Stimulated activated naive CD4-positive, alpha-beta T cell treated with Interleukin-2 at 50 U/mL for 16 hours (primary cell): ENCODE data around the gene EIF3C.
"Not testable (repeated sequence)": the region's sequence is repeated elsewhere in the genome, so short reads cannot be mapped to it uniquely, and the experiment has no call there.

ENCODE experiments used
- DNase-seq: peaks from one replicate; lab custom pipeline; 2025; lab: John Stamatoyannopoulos, UW

Gene EIF3C

DNA sequence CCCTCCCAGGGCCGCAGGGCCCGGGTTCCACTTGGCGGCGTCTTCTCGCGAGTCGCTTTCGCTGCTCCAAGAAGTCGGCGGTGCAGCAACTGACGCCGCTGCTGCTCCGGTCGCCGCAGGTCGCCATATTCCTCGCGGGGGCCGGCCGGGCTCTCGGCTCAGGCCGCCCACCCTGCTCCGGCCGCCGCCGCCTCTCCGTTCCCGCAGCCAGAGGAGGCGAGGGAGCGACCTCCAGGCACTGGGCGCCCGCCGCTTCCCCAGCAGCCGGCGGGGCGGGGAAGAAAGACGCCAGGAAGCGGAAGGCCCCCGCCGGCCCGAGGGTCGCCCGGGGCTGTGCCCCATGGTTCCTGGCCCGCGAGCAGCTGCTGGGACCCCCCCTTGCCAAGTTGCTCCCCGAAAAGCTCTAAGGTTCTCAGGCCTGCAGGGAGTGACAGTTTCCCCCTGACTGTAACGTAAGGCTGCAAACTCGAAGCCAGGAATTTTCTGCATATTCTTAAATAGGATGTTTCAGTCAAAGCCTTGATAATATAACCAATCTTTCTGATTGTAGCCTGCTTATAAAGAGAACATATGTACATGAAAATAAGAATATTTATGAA is 39.3 kb downstream of the EIF3C start:
- not testable (repeated sequence) for DNase-seq

DNA sequence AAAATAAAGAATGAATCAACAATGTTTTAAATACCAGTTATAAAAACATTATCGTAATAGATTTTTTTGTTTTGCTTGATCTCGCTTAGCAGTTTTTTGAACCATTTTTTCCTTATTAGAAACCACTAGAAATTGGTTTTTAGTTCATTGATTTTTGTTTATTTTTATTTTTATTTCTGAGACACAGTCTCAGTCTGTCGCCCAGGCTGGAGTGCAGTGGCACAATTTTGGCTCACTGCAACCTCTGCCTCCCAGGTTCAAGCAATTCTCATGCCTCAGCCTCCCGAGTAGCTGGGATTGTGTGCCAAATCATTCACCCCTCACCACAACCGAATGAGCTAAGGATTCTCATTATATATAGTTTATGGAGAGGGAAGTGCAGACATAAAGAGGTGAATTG is 40.2 kb downstream of the EIF3C start, which contains the start of gene NPIPB9:
Gene NPIPB9, plus strand, starts transcription at position 301 of the 400 bp plus-strand sequence.
- not testable (repeated sequence) for DNase-seq

GRCh38 chr16:28781697-28782096 is 70.4 kb downstream of the EIF3C start:
- not testable (repeated sequence) for DNase-seq

GRCh38 chr16:28782357-28782756 is 71.1 kb downstream of the EIF3C start:
- not testable (repeated sequence) for DNase-seq
